Tibial nerve (tissue), 4 donors: ENCODE results near the gene KCNMB3. TPM values are rescaled to one million over a fixed set of nuclear protein-coding genes. Genes with fewer than 3 reads are reported as not detected.

Experiments used
- DNase-seq, 2 donors: peaks; one replicate each; pipeline ENCODE4 v3.0.0-alpha.2; 2019; ENCODE audit warnings: low spot score in 2 of 2
- H3K27ac ChIP-seq, 4 donors: fragments of 200-600 bp; sonication (generic) in 3 of 4; one replicate each; pipeline ENCODE4 v1.5.1; 2017 to 2019; ENCODE audit warnings: mild to moderate bottlenecking in 1 of 4
- H3K27me3 ChIP-seq, 2 donors: fragments of 200-600 bp; sonication (generic) in 1 of 2; one replicate each; pipeline versions ENCODE4 v1.5.1 to v1.6.0; 2017 to 2019
- H3K36me3 ChIP-seq, 3 donors: fragments of 200-600 bp; sonication (generic); one replicate each; pipeline ENCODE4 v1.5.1; 2018 to 2019
- H3K4me1 ChIP-seq, 4 donors: fragments of 200-600 bp; sonication (generic) in 3 of 4; one replicate each; pipeline ENCODE4 v1.5.1; 2017 to 2019
- H3K4me3 ChIP-seq, 4 donors: fragments of 200-600 bp; sonication (generic) in 3 of 4; one replicate each; pipeline ENCODE4 v1.5.1; 2017 to 2019; ENCODE audit warnings: mild to moderate bottlenecking in 1 of 4, moderate library complexity in 1 of 4
- H3K9me3 ChIP-seq, 4 donors: fragments of 200-600 bp; sonication (generic) in 3 of 4; one replicate each; pipeline ENCODE4 v1.5.1; 2017 to 2019
- EP300 ChIP-seq, 2 donors: sonication (generic); formaldehyde crosslinking; IDR thresholded peaks; one replicate each; pipeline ENCODE4 v1.6.1; 2017; ENCODE audit warnings: antibody characterized with exemption in 2 of 2, mild to moderate bottlenecking in 1 of 2
- POLR2A ChIP-seq, 2 donors: fragments of 450-650 bp; IDR thresholded peaks; one replicate each; pipeline ENCODE4 v1.6.1; 2017; ENCODE audit warnings: antibody characterized with exemption in 2 of 2, mild to moderate bottlenecking in 2 of 2, moderate library complexity in 2 of 2
- WGBS, 2 donors: methylation state at CpG; one replicate each; pipeline ENCODE4 v1.1.5; 2018; 5-methylcytosine and 5-hydroxymethylcytosine counted together
- total RNA-seq, 4 donors: library from RNA; depleted of rRNA; stranded (reverse); fragments of >200 nt; gene quantifications; one replicate each; pipeline ENCODE4 v1.1.0, GENCODE V29; 2016
- TF ChIP-seq, protein P1 (sequence below), 5 experiments: fragments of 200-600 bp in 3 of 5; fragments of 450-650 bp in 2 of 5; sonication (generic) in 3 of 5; IDR thresholded peaks; one replicate each; pipeline ENCODE4 v1.5.1; 2016 to 2019; ENCODE audit warnings: antibody characterized with exemption in 5 of 5, mild to moderate bottlenecking in 3 of 5, moderate library complexity in 2 of 5

The KCNMB3 gene
- total RNA-seq, 4 donors from 2014 or later: 2.0 to 3.3 (median 2.7) TPM

DNA sequence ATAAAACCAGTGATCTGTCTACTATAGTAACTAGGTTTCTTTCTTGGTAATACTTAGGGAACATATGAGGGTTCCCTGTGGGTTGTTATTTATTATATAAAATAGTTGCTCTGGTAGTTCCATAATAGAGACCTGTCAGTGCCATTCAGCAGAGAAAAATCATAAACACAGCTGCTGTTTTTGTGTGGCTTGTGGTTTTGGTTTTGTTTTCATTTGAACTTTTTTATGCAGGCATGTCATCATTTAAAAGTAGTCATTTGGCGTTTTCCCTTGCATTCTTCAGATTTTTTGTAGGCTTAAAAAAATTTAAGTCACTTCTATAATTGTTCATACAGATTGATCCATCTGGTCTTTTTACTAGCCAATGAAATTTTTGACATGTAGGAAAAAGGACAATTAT, 54.8 kb downstream of the KCNMB3 start:
- 7 to 9% methylated on average over 1 of the region's 1 CpG for WGBS, 2 donors
- TF ChIP-seq, protein P1, sequence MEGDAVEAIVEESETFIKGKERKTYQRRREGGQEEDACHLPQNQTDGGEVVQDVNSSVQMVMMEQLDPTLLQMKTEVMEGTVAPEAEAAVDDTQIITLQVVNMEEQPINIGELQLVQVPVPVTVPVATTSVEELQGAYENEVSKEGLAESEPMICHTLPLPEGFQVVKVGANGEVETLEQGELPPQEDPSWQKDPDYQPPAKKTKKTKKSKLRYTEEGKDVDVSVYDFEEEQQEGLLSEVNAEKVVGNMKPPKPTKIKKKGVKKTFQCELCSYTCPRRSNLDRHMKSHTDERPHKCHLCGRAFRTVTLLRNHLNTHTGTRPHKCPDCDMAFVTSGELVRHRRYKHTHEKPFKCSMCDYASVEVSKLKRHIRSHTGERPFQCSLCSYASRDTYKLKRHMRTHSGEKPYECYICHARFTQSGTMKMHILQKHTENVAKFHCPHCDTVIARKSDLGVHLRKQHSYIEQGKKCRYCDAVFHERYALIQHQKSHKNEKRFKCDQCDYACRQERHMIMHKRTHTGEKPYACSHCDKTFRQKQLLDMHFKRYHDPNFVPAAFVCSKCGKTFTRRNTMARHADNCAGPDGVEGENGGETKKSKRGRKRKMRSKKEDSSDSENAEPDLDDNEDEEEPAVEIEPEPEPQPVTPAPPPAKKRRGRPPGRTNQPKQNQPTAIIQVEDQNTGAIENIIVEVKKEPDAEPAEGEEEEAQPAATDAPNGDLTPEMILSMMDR (IDR thresholded peaks at IDR 0.05): no peak
- peak in 1 of 2 donors; percentile 28 for TF ChIP-seq EP300 (IDR thresholded peaks at IDR 0.05)
- H3K27ac ChIP-seq: peak overlapping the region in 3 of 4 donors; percentile 14 to 70 (median 42)
- H3K27me3 ChIP-seq: no peaks in the 10 kb centered on the region
- H3K4me1 ChIP-seq: peaks cover 0 to 46% (median 13%) of the 10 kb centered on the region in 4 donors
- H3K9me3 ChIP-seq: no peaks in the 10 kb centered on the region
- DNase-seq: no peak
- peaks cover 0 to 7% (median 0%) of the 10 kb centered on the region in 3 donors for H3K36me3 ChIP-seq
- no peak overlapping the region for H3K4me3 ChIP-seq

DNA sequence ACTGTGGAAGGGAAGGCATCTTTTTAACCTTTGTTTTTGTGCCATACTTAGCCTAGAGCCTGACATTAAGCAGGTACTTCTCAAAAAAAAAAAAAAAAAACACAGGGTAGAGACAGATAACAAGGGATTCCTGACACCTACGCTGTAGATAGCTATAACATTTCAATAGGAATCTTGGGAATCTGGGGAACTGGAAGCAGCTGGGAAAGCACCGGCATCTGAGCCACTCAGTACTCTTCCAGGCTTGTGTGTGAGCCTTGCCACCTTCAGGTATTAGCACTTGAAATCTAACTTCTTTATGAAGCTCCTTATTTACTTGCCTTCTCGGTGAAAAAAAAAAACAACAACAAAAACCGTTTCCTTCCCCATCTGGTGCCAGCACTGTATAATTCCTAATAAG, 56.0 kb downstream of the KCNMB3 start:
- TF ChIP-seq EP300 (IDR thresholded peaks at IDR 0.05): no peak
- no peak for TF ChIP-seq POLR2A (IDR thresholded peaks at IDR 0.05)
- TF ChIP-seq, protein P1 (IDR thresholded peaks at IDR 0.05): no peak
- peak overlapping the region in 2 of 4 donors; percentile 42 to 70 for H3K27ac ChIP-seq
- WGBS, 2 donors: 71 to 72% methylated on average over 4 of the region's 4 CpGs
- H3K9me3 ChIP-seq: no peaks in the 10 kb centered on the region
- H3K4me3 ChIP-seq: no peak overlapping the region
- no peak for DNase-seq
- H3K27me3 ChIP-seq: no peaks in the 10 kb centered on the region
- no peaks in the 10 kb centered on the region for H3K36me3 ChIP-seq
- peaks cover 0 to 58% (median 21%) of the 10 kb centered on the region in 4 donors for H3K4me1 ChIP-seq

Other genes with a start within 250 kb of the KCNMB3 start
- gene ZMAT3, start 179.3 kb downstream of the KCNMB3 start, total RNA-seq: 10 to 100 TPM; 15.6 to 19.0 (median 16.7) TPM
- gene PIK3CA, start 102.8 kb downstream of the KCNMB3 start, total RNA-seq: 10 to 100 TPM; 30.0 to 45.2 (median 39.1) TPM
- gene ZNF639, start 71.9 kb upstream of the KCNMB3 start, total RNA-seq: 10 to 100 TPM; 39.3 to 55.7 (median 44.0) TPM
- 10 to 100 TPM; 20.0 to 41.7 (median 39.2) TPM for gene MFN1, start 96.6 kb upstream of the KCNMB3 start, total RNA-seq
- gene GNB4, start 200.4 kb upstream of the KCNMB3 start, total RNA-seq: 10 to 100 TPM; 32.2 to 47.9 (median 36.3) TPM